Endodermal cell (in vitro differentiated cells): ENCODE measurements around the gene TMTC3. TPM values are rescaled to one million over a fixed set of nuclear protein-coding genes. Genes with fewer than 3 reads are reported as not detected.

Experiments used
- DNase-seq: peaks from one replicate; pipeline ENCODE4 v3.0.0-alpha.2; 2017
- H3K27ac ChIP-seq: 2 replicates; pipeline ENCODE4 v1.5.1; 2013; ENCODE audit warnings: mild to moderate bottlenecking, low read depth, low read length, moderate library complexity
- H3K27me3 ChIP-seq: 2 replicates; pipeline ENCODE4 v1.6.1; 2013; ENCODE audit warnings: mild to moderate bottlenecking, low read length, moderate library complexity; ENCODE audit not compliant: insufficient read depth, control insufficient read depth, poor library complexity, severe bottlenecking
- H3K36me3 ChIP-seq: 2 replicates; pipeline ENCODE4 v1.7.0; 2013; ENCODE audit warnings: mild to moderate bottlenecking, low read length, moderate library complexity; ENCODE audit not compliant: control insufficient read depth, insufficient read depth
- H3K4me1 ChIP-seq: one replicate; pipeline ENCODE4 v1.7.0; 2013; ENCODE audit warnings: low read length; ENCODE audit not compliant: control insufficient read depth, insufficient read depth
- H3K4me3 ChIP-seq: 2 replicates; pipeline ENCODE4 v1.5.1; 2013; ENCODE audit warnings: mild to moderate bottlenecking, low read length, moderate library complexity
- H3K9ac ChIP-seq: 2 replicates; pipeline ENCODE4 v1.6.1; 2013; ENCODE audit warnings: mild to moderate bottlenecking, low read length, moderate library complexity; ENCODE audit not compliant: poor library complexity, severe bottlenecking; ENCODE audit errors: extremely low read depth
- H3K9me3 ChIP-seq: 2 replicates; pipeline ENCODE4 v1.6.1; 2013; ENCODE audit warnings: mild to moderate bottlenecking, low read length, moderate library complexity; ENCODE audit not compliant: control insufficient read depth
- H3K27ac Mint-ChIP-seq: 2 replicates; pipeline ENCODE4 v1.8.0; 2020; ENCODE audit warnings: mixed read lengths
- H3K27me3 Mint-ChIP-seq: 2 replicates; pipeline ENCODE4 v1.8.0; 2021; ENCODE audit warnings: mild to moderate bottlenecking, mixed read lengths; ENCODE audit not compliant: insufficient read depth
- H3K36me3 Mint-ChIP-seq: 2 replicates; pipeline ENCODE4 v1.8.0; 2020; ENCODE audit warnings: low read depth, mixed read lengths
- H3K4me1 Mint-ChIP-seq: 2 replicates; pipeline ENCODE4 v1.8.0; 2020; ENCODE audit warnings: mixed read lengths
- H3K4me3 Mint-ChIP-seq: 2 replicates; pipeline ENCODE4 v1.8.0; 2020; ENCODE audit warnings: mild to moderate bottlenecking, moderate library complexity, mixed read lengths
- H3K9me3 Mint-ChIP-seq: 2 replicates; pipeline ENCODE4 v1.8.0; 2020; ENCODE audit warnings: mild to moderate bottlenecking, mixed read lengths
- WGBS, 2 experiments: methylation state at CpG; one replicate each; pipeline versions ENCODE4 v1.1.5 to v1.1.7; 2013; ENCODE audit warnings: missing lambda C conversion rate in 2 of 2, mixed read lengths in 1 of 2; ENCODE audit not compliant: insufficient coverage in 1 of 2, insufficient read length in 1 of 2; 5-methylcytosine and 5-hydroxymethylcytosine counted together
- total RNA-seq, 2 donors: library from RNA; stranded (reverse); fragmentation: NEBNext Ultra II Directional in 1 of 2; extraction: Animal tissue kit (Norgen Biotek cat#: 25700) in 1 of 2; gene quantifications; 2 replicates in 1 of 2; 3 replicates in 1 of 2; pipeline ENCODE4 v1.2.1, GENCODE V29; 2021
- TF ChIP-seq, protein P1 (sequence below): fragments of 200-600 bp; sonication (generic); conservative IDR thresholded peaks from 2 replicates; pipeline ENCODE4 v1.5.0; 2021; ENCODE audit warnings: antibody characterized with exemption, mild to moderate bottlenecking

Gene TMTC3
- total RNA-seq, 2 donors from 2014 or later, result 49.8 to 52.9 TPM

DNA sequence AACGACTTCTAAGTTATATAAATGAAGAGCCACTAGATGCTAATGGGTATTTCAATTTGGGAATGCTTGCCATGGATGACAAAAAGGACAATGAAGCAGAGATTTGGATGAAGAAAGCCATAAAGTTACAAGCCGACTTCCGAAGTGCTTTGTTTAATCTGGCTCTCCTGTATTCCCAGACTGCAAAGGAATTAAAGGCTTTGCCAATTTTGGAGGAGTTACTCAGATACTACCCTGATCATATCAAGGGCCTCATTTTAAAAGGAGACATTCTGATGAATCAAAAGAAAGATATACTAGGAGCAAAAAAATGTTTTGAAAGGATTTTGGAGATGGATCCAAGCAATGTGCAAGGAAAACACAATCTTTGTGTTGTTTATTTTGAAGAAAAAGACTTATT is 52.8 kb downstream of the TMTC3 start:
- no peaks in the 10 kb centered on the region for H3K9me3 ChIP-seq
- peaks cover 29% of the 10 kb centered on the region for H3K36me3 ChIP-seq
- H3K4me1 Mint-ChIP-seq, result peaks cover 3% of the 10 kb centered on the region
- no peaks in the 10 kb centered on the region for H3K27me3 Mint-ChIP-seq
- DNase-seq, result no peak
- H3K9me3 Mint-ChIP-seq, result no peaks in the 10 kb centered on the region
- no peaks in the 10 kb centered on the region for H3K4me1 ChIP-seq
- H3K36me3 Mint-ChIP-seq, result peaks cover 21% of the 10 kb centered on the region
- TF ChIP-seq, protein P1, sequence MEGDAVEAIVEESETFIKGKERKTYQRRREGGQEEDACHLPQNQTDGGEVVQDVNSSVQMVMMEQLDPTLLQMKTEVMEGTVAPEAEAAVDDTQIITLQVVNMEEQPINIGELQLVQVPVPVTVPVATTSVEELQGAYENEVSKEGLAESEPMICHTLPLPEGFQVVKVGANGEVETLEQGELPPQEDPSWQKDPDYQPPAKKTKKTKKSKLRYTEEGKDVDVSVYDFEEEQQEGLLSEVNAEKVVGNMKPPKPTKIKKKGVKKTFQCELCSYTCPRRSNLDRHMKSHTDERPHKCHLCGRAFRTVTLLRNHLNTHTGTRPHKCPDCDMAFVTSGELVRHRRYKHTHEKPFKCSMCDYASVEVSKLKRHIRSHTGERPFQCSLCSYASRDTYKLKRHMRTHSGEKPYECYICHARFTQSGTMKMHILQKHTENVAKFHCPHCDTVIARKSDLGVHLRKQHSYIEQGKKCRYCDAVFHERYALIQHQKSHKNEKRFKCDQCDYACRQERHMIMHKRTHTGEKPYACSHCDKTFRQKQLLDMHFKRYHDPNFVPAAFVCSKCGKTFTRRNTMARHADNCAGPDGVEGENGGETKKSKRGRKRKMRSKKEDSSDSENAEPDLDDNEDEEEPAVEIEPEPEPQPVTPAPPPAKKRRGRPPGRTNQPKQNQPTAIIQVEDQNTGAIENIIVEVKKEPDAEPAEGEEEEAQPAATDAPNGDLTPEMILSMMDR, result no peak
- WGBS, 2 experiments, result 95 to 97% methylated on average over 2 to 3 of the region's 3 CpGs
- no peak overlapping the region for H3K27ac Mint-ChIP-seq
- no peak overlapping the region for H3K27ac ChIP-seq
- no peak overlapping the region for H3K4me3 Mint-ChIP-seq
- no peak overlapping the region for H3K9ac ChIP-seq
- no peaks in the 10 kb centered on the region for H3K27me3 ChIP-seq
- no peak overlapping the region for H3K4me3 ChIP-seq

DNA sequence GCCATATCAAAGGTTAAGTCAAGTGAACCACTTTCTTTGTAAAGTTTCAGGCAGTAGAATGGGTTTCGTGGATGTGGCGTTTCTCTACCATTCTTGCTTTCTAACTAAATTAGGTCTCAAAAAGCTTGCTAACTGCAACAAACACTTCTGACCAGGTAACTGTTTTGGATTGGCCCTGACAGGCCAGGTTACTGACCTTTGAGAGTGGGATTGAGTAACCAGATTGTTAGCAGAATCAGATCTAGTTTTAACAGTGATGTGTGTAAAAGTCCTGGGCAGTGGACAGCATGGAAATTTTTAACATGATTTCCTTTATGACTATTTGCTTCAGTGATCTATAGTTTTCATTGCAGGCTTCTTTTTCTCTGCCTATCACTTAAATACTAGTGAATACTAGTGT is 57.9 kb downstream of the TMTC3 start:
- peaks cover 23% of the 10 kb centered on the region for H3K9me3 Mint-ChIP-seq
- DNase-seq, result no peak
- H3K4me1 Mint-ChIP-seq, result no peaks in the 10 kb centered on the region
- H3K4me1 ChIP-seq, result no peaks in the 10 kb centered on the region
- H3K4me3 ChIP-seq, result no peak overlapping the region
- peaks cover 17% of the 10 kb centered on the region for H3K36me3 ChIP-seq
- H3K27me3 ChIP-seq, result no peaks in the 10 kb centered on the region
- 97 to 100% methylated on average over 2 of the region's 2 CpGs for WGBS, 2 experiments
- H3K9me3 ChIP-seq, result peaks cover 7% of the 10 kb centered on the region
- no peak overlapping the region for H3K9ac ChIP-seq
- TF ChIP-seq, protein P1, result no peak
- H3K27ac Mint-ChIP-seq, result no peak overlapping the region
- no peaks in the 10 kb centered on the region for H3K27me3 Mint-ChIP-seq
- H3K36me3 Mint-ChIP-seq, result peaks cover 8% of the 10 kb centered on the region
- no peak overlapping the region for H3K4me3 Mint-ChIP-seq
- H3K27ac ChIP-seq, result no peak overlapping the region

DNA sequence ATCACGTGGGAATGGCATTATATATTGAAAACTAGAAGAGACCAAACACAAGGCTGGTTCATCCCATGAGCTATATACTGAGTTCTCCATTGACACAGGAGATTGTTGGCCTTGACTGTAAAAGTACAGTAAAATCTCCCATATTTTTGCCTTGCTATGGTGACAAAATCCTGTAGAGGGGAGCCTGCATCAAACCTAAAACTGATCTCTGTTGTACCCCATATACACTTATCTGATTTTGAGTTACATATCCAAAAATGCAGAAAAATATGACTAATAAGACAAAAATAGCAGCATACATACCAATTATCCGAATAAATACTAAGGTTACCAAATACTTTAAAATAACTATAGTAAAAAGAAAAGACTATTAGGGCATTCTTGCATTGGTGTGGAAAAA is 60.4 kb downstream of the TMTC3 start:
- TF ChIP-seq, protein P1, result no peak
- no peaks in the 10 kb centered on the region for H3K27me3 Mint-ChIP-seq
- 81 to 90% methylated on average over 1 of the region's 2 CpGs for WGBS, 2 experiments
- peaks cover 7% of the 10 kb centered on the region for H3K9me3 ChIP-seq
- no peak overlapping the region for H3K27ac Mint-ChIP-seq
- peaks cover 33% of the 10 kb centered on the region for H3K9me3 Mint-ChIP-seq
- H3K4me3 Mint-ChIP-seq, result no peak overlapping the region
- no peak overlapping the region for H3K4me3 ChIP-seq
- H3K36me3 Mint-ChIP-seq, result peaks cover 5% of the 10 kb centered on the region
- no peak overlapping the region for H3K27ac ChIP-seq
- no peaks in the 10 kb centered on the region for H3K4me1 ChIP-seq
- H3K36me3 ChIP-seq, result no peaks in the 10 kb centered on the region
- H3K27me3 ChIP-seq, result no peaks in the 10 kb centered on the region
- no peak overlapping the region for H3K9ac ChIP-seq
- no peaks in the 10 kb centered on the region for H3K4me1 Mint-ChIP-seq
- no peak for DNase-seq
